B cell (primary cell): ENCODE results near the gene CACNB4. TPM values are rescaled to one million over a fixed set of nuclear protein-coding genes. Genes with fewer than 3 reads are reported as not detected.

ENCODE experiments used
- ATAC-seq: fragments of 200-7000 bp; cut with Tn5 transposase; one replicate; pipeline ENCODE4 v1.10.0; 2021; ENCODE audit warnings: low read depth, mild to moderate bottlenecking, moderate number of reproducible peaks, moderate library complexity
- CTCF ChIA-PET: fragments of 350-600 bp; sonication (Branson Sonifier 250); formaldehyde crosslinking; loops from one replicate; lab custom pipeline; 2021; ENCODE audit warnings: antibody characterized with exemption, inconsistent platforms; lab: Charles Lee
- POLR2A ChIA-PET: fragments of 350-600 bp; sonication (Branson Sonifier 250); formaldehyde crosslinking; loops from one replicate; lab custom pipeline; 2021; ENCODE audit warnings: antibody characterized with exemption; lab: Charles Lee
- DNase-seq: peaks from one replicate; pipeline ENCODE4 v3.0.0; 2013
- H2AFZ ChIP-seq: 2 replicates; pipeline ENCODE4 v1.6.1; 2012; ENCODE audit warnings: mild to moderate bottlenecking, low read depth, low read length; ENCODE audit not compliant: insufficient read depth, poor library complexity, severe bottlenecking
- H3K27ac ChIP-seq, 2 donors: 1 replicate in 1 of 2; 2 replicates in 1 of 2; pipeline ENCODE4 v1.5.1; 2012 to 2013; ENCODE audit warnings: low read length in 2 of 2, mild to moderate bottlenecking in 2 of 2, moderate library complexity in 1 of 2
- H3K27me3 ChIP-seq, 4 experiments: fragments of 200-600 bp in 1 of 4; sonication (generic) in 1 of 4; replicated peaks in 1 of 4; 1 replicate in 2 of 4; 2 replicates in 2 of 4; pipeline versions ENCODE4 v1.6.1 to v1.7.0; 2013 to 2016; ENCODE audit warnings: low read length in 3 of 4, mild to moderate bottlenecking in 2 of 4, mixed read lengths in 1 of 4, moderate library complexity in 1 of 4; ENCODE audit not compliant: insufficient read depth in 4 of 4, control insufficient read depth in 3 of 4; ENCODE audit errors: control extremely low read depth in 1 of 4
- H3K36me3 ChIP-seq, 2 experiments: replicated peaks in 1 of 2; 1 replicate in 1 of 2; 2 replicates in 1 of 2; pipeline versions ENCODE4 v1.6.1 to v1.7.1; 2013; ENCODE audit warnings: low read length in 1 of 2; ENCODE audit not compliant: insufficient read depth in 2 of 2, control insufficient read depth in 1 of 2; ENCODE audit errors: control extremely low read depth in 1 of 2, extremely low read depth in 1 of 2
- H3K4me1 ChIP-seq, 2 donors: fragments of 200-600 bp in 1 of 2; sonication (generic) in 1 of 2; 1 replicate in 1 of 2; 2 replicates in 1 of 2; pipeline versions ENCODE4 v1.5.1 to v1.6.1; 2013 to 2017; ENCODE audit warnings: low read length in 2 of 2; ENCODE audit not compliant: control insufficient read depth in 2 of 2, insufficient read depth in 2 of 2
- H3K4me2 ChIP-seq: replicated peaks from 2 replicates; pipeline ENCODE3; 2012; ENCODE audit warnings: mild to moderate bottlenecking, low read depth, low read length; ENCODE audit not compliant: poor library complexity, severe bottlenecking
- H3K4me3 ChIP-seq, 5 experiments: fragments of 200-600 bp in 1 of 5; sonication (generic) in 1 of 5; 1 replicate in 3 of 5; 2 replicates in 2 of 5; pipeline versions ENCODE4 v1.5.1 to v1.7.0; 2011 to 2016; ENCODE audit warnings: low read length in 4 of 5, mild to moderate bottlenecking in 4 of 5, low read depth in 2 of 5, control low read depth in 1 of 5, moderate library complexity in 1 of 5; ENCODE audit not compliant: insufficient read depth in 1 of 5; ENCODE audit errors: control extremely low read depth in 1 of 5, extremely low read depth in 1 of 5
- H3K79me2 ChIP-seq: fragments of 200-600 bp; sonication (generic); one replicate; pipeline ENCODE4 v1.6.0; 2016; ENCODE audit warnings: low read length; ENCODE audit not compliant: control insufficient read depth, insufficient read depth
- H3K9ac ChIP-seq: fragments of 200-600 bp; sonication (generic); 2 replicates; pipeline ENCODE4 v1.6.1; 2017; ENCODE audit warnings: mild to moderate bottlenecking, low read length, moderate library complexity
- H3K9me3 ChIP-seq, 3 donors: one replicate each; pipeline versions ENCODE4 v1.6.1 to v1.7.1; 2013; ENCODE audit warnings: low read length in 2 of 3; ENCODE audit not compliant: control insufficient read depth in 2 of 3, insufficient read depth in 1 of 3; ENCODE audit errors: control extremely low read depth in 1 of 3
- H4K20me1 ChIP-seq: 2 replicates; pipeline ENCODE4 v1.6.0; 2012; ENCODE audit warnings: mild to moderate bottlenecking, low read length; ENCODE audit not compliant: insufficient read depth, control insufficient read depth, poor library complexity, severe bottlenecking
- H3K27ac Mint-ChIP-seq: one replicate; pipeline ENCODE4 v1.8.0; 2021; ENCODE audit warnings: mixed read lengths
- H3K27me3 Mint-ChIP-seq: one replicate; pipeline ENCODE4 v1.8.0; 2021; ENCODE audit warnings: mixed read lengths
- H3K4me1 Mint-ChIP-seq: one replicate; pipeline ENCODE4 v1.8.0; 2021; ENCODE audit warnings: mixed read lengths
- H3K4me3 Mint-ChIP-seq: one replicate; pipeline ENCODE4 v1.8.0; 2021; ENCODE audit warnings: mixed read lengths
- H3K9me3 Mint-ChIP-seq: one replicate; pipeline ENCODE4 v1.8.0; 2022; ENCODE audit warnings: mixed read lengths; ENCODE audit not compliant: insufficient read depth
- CTCF ChIP-seq: fragments of 200-600 bp; IDR thresholded peaks from one replicate; pipeline ENCODE4 v1.8.0; 2022; ENCODE audit warnings: antibody characterized with exemption, mild to moderate bottlenecking
- EZH2 ChIP-seq: IDR thresholded peaks from 2 replicates; pipeline ENCODE4 v1.6.1; 2012; ENCODE audit warnings: borderline replicate concordance, low read depth, mild to moderate bottlenecking, moderate library complexity, low read length; ENCODE audit not compliant: insufficient read depth, poor library complexity, severe bottlenecking
- WGBS: methylation state at CpG from one replicate; pipeline ENCODE4 v1.1.5; 2013; ENCODE audit warnings: missing lambda C conversion rate; ENCODE audit not compliant: insufficient coverage; 5-methylcytosine and 5-hydroxymethylcytosine counted together
- intact Hi-C: fragments of 100-400 bp; cut with micrococcal nuclease; formaldehyde crosslinking; loops from one replicate; pipeline ENCODE4 v1.10.0; 2022
- polyA plus RNA-seq: library from polyadenylated mRNA; depleted of rRNA; stranded (reverse); fragments of >200 nt; gene quantifications from 2 replicates; pipeline ENCODE4 v1.2.3, GENCODE V29; 2012
- total RNA-seq, 2 donors: library from RNA; stranded (reverse); fragments of 120-200 nt in 1 of 2; gene quantifications; 1 replicate in 1 of 2; 2 replicates in 1 of 2; pipeline versions ENCODE4 v1.2.3 to v1.2.4, GENCODE V29; 2013 to 2022

Gene CACNB4
- total and polyA plus RNA-seq, 2 donors (not counting 1 experiment from before 2014, with no cell fraction given): 0.12 to 1.4 TPM

GRCh38 chr2:151791545-151791944 lies 307.3 kb downstream of the CACNB4 start:
- H3K79me2 ChIP-seq: no peaks in the 10 kb centered on the region
- TF ChIP-seq CTCF (no peak), EZH2 (no peak)
- peaks cover 0 to 4% of the 10 kb centered on the region in 2 experiments for H3K36me3 ChIP-seq
- ChIA-PET POLR2A (no interaction called here), CTCF (interaction anchor here (0.8 to 3.3 kb wide), 7 partner anchors 11 to 177 kb away, joined by 3 to 12 read pairs (median 5); no protein-coding TSS in a partner anchor)
- H2AFZ ChIP-seq: no peak overlapping the region
- WGBS: no CpG with 5 or more reads among the region's 3 CpGs
- H3K27ac ChIP-seq: no peak overlapping the region
- no peak for ATAC-seq
- peaks cover 11% of the 10 kb centered on the region for H3K4me1 Mint-ChIP-seq
- no peak overlapping the region for H3K4me3 Mint-ChIP-seq
- no peak overlapping the region for H3K9ac ChIP-seq
- H3K27me3 Mint-ChIP-seq: no peaks in the 10 kb centered on the region
- peaks cover 0 to 4% (median 2%) of the 10 kb centered on the region in 3 donors for H3K9me3 ChIP-seq
- H3K27me3 ChIP-seq: no peaks in the 10 kb centered on the region
- H3K4me2 ChIP-seq: no peak overlapping the region
- intact Hi-C loops: loop anchor here (5.0 kb wide), 1 partner anchor 99 kb away; no protein-coding TSS in a partner anchor
- H3K4me1 ChIP-seq: peaks cover 0 to 1% of the 10 kb centered on the region in 2 donors
- H3K27ac Mint-ChIP-seq: no peak overlapping the region
- H4K20me1 ChIP-seq: no peaks in the 10 kb centered on the region
- no peak overlapping the region for H3K4me3 ChIP-seq
- H3K9me3 Mint-ChIP-seq: no peaks in the 10 kb centered on the region
- DNase-seq: no peak

- Histone ChIP-seq H3K79me2 (no peaks in the 10 kb centered on the region), H3K4me1 (peaks cover 4 to 5% of the 10 kb centered on the region in 2 donors), H3K9me3 (peaks cover 0 to 4% (median 2%) of the 10 kb centered on the region in 3 donors), H3K4me3 (no peak overlapping the region), H3K27me3 (no peaks in the 10 kb centered on the region), H3K9ac (no peak overlapping the region), H3K36me3 (peaks cover 2 to 7% of the 10 kb centered on the region in 2 experiments), H2AFZ (no peak overlapping the region), H3K4me2 (no peak overlapping the region), H3K27ac (no peak overlapping the region), H4K20me1 (no peaks in the 10 kb centered on the region)
- TF ChIP-seq EZH2: no peak
- no peak for TF ChIP-seq CTCF
- CTCF ChIA-PET: interaction anchor here (0.5 to 3.3 kb wide), 3 partner anchors 41 to 148 kb away, joined by 3 to 12 read pairs (median 3); no protein-coding TSS in a partner anchor
- no peak for DNase-seq
- H3K27ac Mint-ChIP-seq: no peak overlapping the region
- no peak overlapping the region for H3K4me3 Mint-ChIP-seq
- 100% methylated on average over 1 of the region's 1 CpG for WGBS
- intact Hi-C loops: loop anchor here (5.0 kb wide), 1 partner anchor 98 kb away; no protein-coding TSS in a partner anchor
- no peaks in the 10 kb centered on the region for H3K27me3 Mint-ChIP-seq
- no peaks in the 10 kb centered on the region for H3K9me3 Mint-ChIP-seq
- POLR2A ChIA-PET: no interaction called here
- no peak for ATAC-seq
- H3K4me1 Mint-ChIP-seq: peaks cover 20% of the 10 kb centered on the region
Measured at GRCh38 chr2:151790689-151791088, 308.2 kb downstream of the CACNB4 start.
